Astrocyte (in vitro differentiated cells and primary cell): ENCODE measurements around the gene CCDC187.

Source experiments
- EZH2 ChIP-seq: IDR thresholded peaks from 2 replicates; pipeline ENCODE4 v1.6.1; 2012; ENCODE audit warnings: mild to moderate bottlenecking, low read length, inconsistent platforms; ENCODE audit not compliant: insufficient read depth
- TF ChIP-seq, protein P1 (sequence below): IDR thresholded peaks from 2 replicates; pipeline ENCODE4 v1.5.1; 2011; ENCODE audit warnings: low read depth, mild to moderate bottlenecking, inconsistent platforms, low read length, moderate library complexity; ENCODE audit not compliant: insufficient read depth

DNA sequence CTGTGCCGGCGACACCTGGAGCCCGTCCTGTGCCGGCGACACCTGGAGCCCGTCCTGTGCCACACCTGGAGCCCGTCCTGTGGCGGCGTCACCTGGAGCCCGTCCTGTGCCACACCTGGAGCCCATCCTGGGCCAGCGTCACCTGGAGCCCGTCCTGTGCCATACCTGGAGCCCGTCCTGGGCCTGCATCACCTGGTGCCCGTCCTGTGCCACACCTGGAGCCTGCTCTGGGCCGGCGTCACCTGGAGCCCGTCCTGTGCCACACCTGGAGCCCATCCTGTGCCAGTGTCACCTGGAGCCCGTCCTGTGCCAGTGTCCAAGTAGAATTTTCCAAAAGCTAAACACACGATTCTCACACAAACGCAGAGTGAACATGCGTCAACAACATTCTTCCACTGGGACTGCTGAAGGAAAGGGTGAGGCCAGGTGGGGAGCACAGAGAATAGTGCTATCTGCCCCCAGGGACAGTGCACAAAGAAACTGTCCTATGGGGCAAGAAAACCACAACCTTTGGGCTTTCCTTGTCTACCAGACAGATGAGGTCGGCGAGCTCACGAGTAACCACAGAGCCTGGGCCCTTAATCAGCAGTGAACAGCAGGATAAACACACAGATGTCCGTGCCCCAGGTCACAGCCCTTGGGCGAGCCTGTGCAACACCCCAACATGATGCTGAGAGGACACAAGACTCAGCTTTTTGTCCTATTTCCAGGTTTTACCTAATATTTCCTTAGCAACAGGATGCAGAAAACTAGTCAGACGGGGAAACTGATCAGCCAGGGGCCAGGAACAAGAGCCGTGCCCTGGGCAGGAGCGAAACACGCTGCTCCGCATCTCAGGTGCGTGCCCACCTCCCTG, 66.2 kb downstream of the CCDC187 start:
- no peak for TF ChIP-seq EZH2
- TF ChIP-seq, protein P1, sequence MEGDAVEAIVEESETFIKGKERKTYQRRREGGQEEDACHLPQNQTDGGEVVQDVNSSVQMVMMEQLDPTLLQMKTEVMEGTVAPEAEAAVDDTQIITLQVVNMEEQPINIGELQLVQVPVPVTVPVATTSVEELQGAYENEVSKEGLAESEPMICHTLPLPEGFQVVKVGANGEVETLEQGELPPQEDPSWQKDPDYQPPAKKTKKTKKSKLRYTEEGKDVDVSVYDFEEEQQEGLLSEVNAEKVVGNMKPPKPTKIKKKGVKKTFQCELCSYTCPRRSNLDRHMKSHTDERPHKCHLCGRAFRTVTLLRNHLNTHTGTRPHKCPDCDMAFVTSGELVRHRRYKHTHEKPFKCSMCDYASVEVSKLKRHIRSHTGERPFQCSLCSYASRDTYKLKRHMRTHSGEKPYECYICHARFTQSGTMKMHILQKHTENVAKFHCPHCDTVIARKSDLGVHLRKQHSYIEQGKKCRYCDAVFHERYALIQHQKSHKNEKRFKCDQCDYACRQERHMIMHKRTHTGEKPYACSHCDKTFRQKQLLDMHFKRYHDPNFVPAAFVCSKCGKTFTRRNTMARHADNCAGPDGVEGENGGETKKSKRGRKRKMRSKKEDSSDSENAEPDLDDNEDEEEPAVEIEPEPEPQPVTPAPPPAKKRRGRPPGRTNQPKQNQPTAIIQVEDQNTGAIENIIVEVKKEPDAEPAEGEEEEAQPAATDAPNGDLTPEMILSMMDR: no peak
